Measurements from ENCODE around the gene NLRP13.

DNA sequence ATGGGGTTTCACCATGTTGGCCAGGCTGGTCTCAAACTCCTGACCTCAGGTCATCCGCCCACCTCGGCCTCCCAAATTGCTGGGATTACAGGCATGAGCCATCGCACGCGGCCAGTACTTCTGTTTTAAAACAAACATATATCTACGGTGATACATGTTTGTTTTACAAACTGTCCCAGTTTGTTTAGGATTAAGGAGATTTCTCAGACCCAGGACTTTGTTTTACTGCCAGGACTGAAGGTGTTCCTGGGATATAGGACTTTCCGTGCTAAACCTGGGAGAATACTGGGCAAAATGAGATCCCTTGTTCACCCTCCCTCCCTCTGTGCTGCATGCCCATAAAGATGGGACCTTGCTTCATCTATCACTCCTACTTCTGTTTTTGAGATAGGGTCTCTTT is 24.3 kb upstream of the NLRP13 start:
- TF ChIP-seq, protein P1, sequence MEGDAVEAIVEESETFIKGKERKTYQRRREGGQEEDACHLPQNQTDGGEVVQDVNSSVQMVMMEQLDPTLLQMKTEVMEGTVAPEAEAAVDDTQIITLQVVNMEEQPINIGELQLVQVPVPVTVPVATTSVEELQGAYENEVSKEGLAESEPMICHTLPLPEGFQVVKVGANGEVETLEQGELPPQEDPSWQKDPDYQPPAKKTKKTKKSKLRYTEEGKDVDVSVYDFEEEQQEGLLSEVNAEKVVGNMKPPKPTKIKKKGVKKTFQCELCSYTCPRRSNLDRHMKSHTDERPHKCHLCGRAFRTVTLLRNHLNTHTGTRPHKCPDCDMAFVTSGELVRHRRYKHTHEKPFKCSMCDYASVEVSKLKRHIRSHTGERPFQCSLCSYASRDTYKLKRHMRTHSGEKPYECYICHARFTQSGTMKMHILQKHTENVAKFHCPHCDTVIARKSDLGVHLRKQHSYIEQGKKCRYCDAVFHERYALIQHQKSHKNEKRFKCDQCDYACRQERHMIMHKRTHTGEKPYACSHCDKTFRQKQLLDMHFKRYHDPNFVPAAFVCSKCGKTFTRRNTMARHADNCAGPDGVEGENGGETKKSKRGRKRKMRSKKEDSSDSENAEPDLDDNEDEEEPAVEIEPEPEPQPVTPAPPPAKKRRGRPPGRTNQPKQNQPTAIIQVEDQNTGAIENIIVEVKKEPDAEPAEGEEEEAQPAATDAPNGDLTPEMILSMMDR (IDR thresholded peaks at IDR 0.05): no peak
- TF ChIP-seq POLR2AphosphoS5 (IDR thresholded peaks at IDR 0.05; ENCODE audit: low read depth, low read length): no peak
- no peak for TF ChIP-seq TCF7L2 (IDR thresholded peaks at IDR 0.05; ENCODE audit: low read depth, low read length)

All from Panc1 (cell line).